DND-41 (cell line): ENCODE results near the gene CDC26.

Experiments
- CTCF ChIP-seq: IDR thresholded peaks from 2 replicates; pipeline ENCODE4 v1.5.1; 2012; ENCODE audit warnings: borderline replicate concordance, low read length, moderate library complexity, mild to moderate bottlenecking; ENCODE audit not compliant: poor library complexity, severe bottlenecking; ENCODE audit errors: extremely low read depth
- EZH2 ChIP-seq: IDR thresholded peaks from 3 replicates; pipeline ENCODE4 v1.6.1; 2012; ENCODE audit warnings: borderline replicate concordance, low read depth, mild to moderate bottlenecking, moderate library complexity, low read length, inconsistent platforms; ENCODE audit not compliant: severe bottlenecking

GRCh38 chr9:113311961-113312360, 36.6 kb upstream of the CDC26 start:
- TF ChIP-seq EZH2 = no peak
- no peak for TF ChIP-seq CTCF
